ENCODE results near the gene NOL6. TPM values are rescaled to one million over a fixed set of nuclear protein-coding genes. Genes with fewer than 3 reads are reported as not detected.

NOL6 gene
- total and polyA plus RNA-seq, 2 of the 13 experiments (the other 11 are each of a cell fraction or from before 2014, with no cell fraction given), result 17.0 to 30.2 TPM

- TF ChIP-seq ZNF235 (CRISPR knock-in tag; IDR thresholded peaks at IDR 0.05; ENCODE audit: borderline replicate concordance), result no peak
- TF ChIP-seq JARID2 (CRISPR knock-in tag; IDR thresholded peaks at IDR 0.05; ENCODE audit: insufficient replicate concordance), result no peak
- TF ChIP-seq RBFOX2 (IDR thresholded peaks at IDR 0.05; ENCODE audit: low read depth, low read length), result no peak
- TF ChIP-seq SP140L (CRISPR knock-in tag; IDR thresholded peaks at IDR 0.05; ENCODE audit: borderline replicate concordance), result no peak
- no peak for TF ChIP-seq RBM39 (IDR thresholded peaks at IDR 0.05; ENCODE audit: low read depth, low read length, poor library complexity, severe bottlenecking)
- TF ChIP-seq KDM2A (CRISPR knock-in tag; IDR thresholded peaks at IDR 0.05; ENCODE audit: borderline replicate concordance, low read depth), result no peak
- TF ChIP-seq DPF2 (CRISPR knock-in tag; IDR thresholded peaks at IDR 0.05; ENCODE audit: borderline replicate concordance, low read depth), result no peak
- TF ChIP-seq ARID4A (CRISPR knock-in tag; IDR thresholded peaks at IDR 0.05; ENCODE audit: borderline replicate concordance), result peak; percentile 14; the same call in 1 of the 2 replicates
- TF ChIP-seq ZNF234 (CRISPR knock-in tag; conservative IDR thresholded peaks at IDR 0.05), result no peak
- TF ChIP-seq CHCHD3 (CRISPR knock-in tag; IDR thresholded peaks at IDR 0.05), result no peak
- no peak for TF ChIP-seq NFIC (IDR thresholded peaks at IDR 0.05; ENCODE audit: low read length)
- TF ChIP-seq, protein P1, sequence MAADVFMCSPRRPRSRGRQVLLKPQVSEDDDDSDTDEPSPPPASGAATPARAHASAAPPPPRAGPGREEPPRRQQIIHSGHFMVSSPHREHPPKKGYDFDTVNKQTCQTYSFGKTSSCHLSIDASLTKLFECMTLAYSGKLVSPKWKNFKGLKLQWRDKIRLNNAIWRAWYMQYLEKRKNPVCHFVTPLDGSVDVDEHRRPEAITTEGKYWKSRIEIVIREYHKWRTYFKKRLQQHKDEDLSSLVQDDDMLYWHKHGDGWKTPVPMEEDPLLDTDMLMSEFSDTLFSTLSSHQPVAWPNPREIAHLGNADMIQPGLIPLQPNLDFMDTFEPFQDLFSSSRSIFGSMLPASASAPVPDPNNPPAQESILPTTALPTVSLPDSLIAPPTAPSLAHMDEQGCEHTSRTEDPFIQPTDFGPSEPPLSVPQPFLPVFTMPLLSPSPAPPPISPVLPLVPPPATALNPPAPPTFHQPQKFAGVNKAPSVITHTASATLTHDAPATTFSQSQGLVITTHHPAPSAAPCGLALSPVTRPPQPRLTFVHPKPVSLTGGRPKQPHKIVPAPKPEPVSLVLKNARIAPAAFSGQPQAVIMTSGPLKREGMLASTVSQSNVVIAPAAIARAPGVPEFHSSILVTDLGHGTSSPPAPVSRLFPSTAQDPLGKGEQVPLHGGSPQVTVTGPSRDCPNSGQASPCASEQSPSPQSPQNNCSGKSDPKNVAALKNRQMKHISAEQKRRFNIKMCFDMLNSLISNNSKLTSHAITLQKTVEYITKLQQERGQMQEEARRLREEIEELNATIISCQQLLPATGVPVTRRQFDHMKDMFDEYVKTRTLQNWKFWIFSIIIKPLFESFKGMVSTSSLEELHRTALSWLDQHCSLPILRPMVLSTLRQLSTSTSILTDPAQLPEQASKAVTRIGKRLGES (CRISPR knock-in tag; IDR thresholded peaks at IDR 0.05; ENCODE audit: borderline replicate concordance), result no peak
- TF ChIP-seq NCOA5 (CRISPR knock-in tag; IDR thresholded peaks at IDR 0.05), result no peak
- no peak for TF ChIP-seq RBAK (CRISPR knock-in tag; IDR thresholded peaks at IDR 0.05)
- TF ChIP-seq FOXP1 (IDR thresholded peaks at IDR 0.05), result no peak
- no peak for TF ChIP-seq FOXP1 (CRISPR knock-in tag; IDR thresholded peaks at IDR 0.05)
- no peak for TF ChIP-seq ZNF326 (CRISPR knock-in tag; IDR thresholded peaks at IDR 0.05; ENCODE audit: borderline replicate concordance)
- TF ChIP-seq ZNF674 (CRISPR knock-in tag; IDR thresholded peaks at IDR 0.05; ENCODE audit: low read depth), result no peak
- no peak for TF ChIP-seq KMT2A (CRISPR knock-in tag; IDR thresholded peaks at IDR 0.05)
- TF ChIP-seq GATAD2A (CRISPR knock-in tag; IDR thresholded peaks at IDR 0.05), result peak; percentile 55; the same call in 1 of the 2 replicates
- TF ChIP-seq, protein P2, sequence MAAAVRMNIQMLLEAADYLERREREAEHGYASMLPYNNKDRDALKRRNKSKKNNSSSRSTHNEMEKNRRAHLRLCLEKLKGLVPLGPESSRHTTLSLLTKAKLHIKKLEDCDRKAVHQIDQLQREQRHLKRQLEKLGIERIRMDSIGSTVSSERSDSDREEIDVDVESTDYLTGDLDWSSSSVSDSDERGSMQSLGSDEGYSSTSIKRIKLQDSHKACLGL (CRISPR knock-in tag; IDR thresholded peaks at IDR 0.05), result no peak
- TF ChIP-seq ZFP62 (CRISPR knock-in tag; IDR thresholded peaks at IDR 0.05), result no peak
- no peak for TF ChIP-seq KDM4B (CRISPR knock-in tag; IDR thresholded peaks at IDR 0.05)
- TF ChIP-seq ZNF776 (CRISPR knock-in tag; IDR thresholded peaks at IDR 0.05), result no peak
- peak; percentile 69; the same call in 1 of the 2 replicates for TF ChIP-seq ZNF263 (CRISPR knock-in tag; IDR thresholded peaks at IDR 0.05)
- TF ChIP-seq ZNF292 (CRISPR knock-in tag; IDR thresholded peaks at IDR 0.05; ENCODE audit: borderline replicate concordance, low read depth), result no peak
Measured at GRCh38 chr9:33452828-33453271, 20.9 kb downstream of the NOL6 start (continued).

All from HepG2 (cell line).